HepG2 (cell line): Measurements from ENCODE around the gene BCAS3. TPM values are rescaled to one million over a fixed set of nuclear protein-coding genes. Genes with fewer than 3 reads are reported as not detected.

ENCODE experiments used
- ESRRA ChIP-seq: sonication (generic); formaldehyde crosslinking; IDR thresholded peaks from 2 replicates; pipeline ENCODE4 v1.5.1; 2020; ENCODE audit warnings: mild to moderate bottlenecking, low read depth, missing genetic modification reagents
- MED13 ChIP-seq: sonication (generic); formaldehyde crosslinking; IDR thresholded peaks from 2 replicates; pipeline ENCODE4 v1.5.0; 2020; ENCODE audit warnings: missing genetic modification reagents
- SMAD3 ChIP-seq: sonication (generic); formaldehyde crosslinking; IDR thresholded peaks from 2 replicates; pipeline ENCODE4 v1.4.0; 2020; ENCODE audit warnings: missing genetic modification reagents
- ZFP36 ChIP-seq: fragments of 150-350 bp; IDR thresholded peaks from 2 replicates; pipeline ENCODE4 v1.6.1; 2018; ENCODE audit warnings: borderline replicate concordance, low read length, low read depth; ENCODE audit not compliant: partially characterized antibody
- ZNF451 ChIP-seq: sonication (generic); formaldehyde crosslinking; IDR thresholded peaks from 2 replicates; pipeline ENCODE4 v1.5.0; 2020; ENCODE audit warnings: mild to moderate bottlenecking, missing genetic modification reagents
- ZNF484 ChIP-seq: sonication (generic); formaldehyde crosslinking; IDR thresholded peaks from 2 replicates; pipeline ENCODE4 v1.5.1; 2020; ENCODE audit warnings: mild to moderate bottlenecking, low read depth, missing genetic modification reagents, borderline replicate concordance
- ZNF709 ChIP-seq: sonication (generic); formaldehyde crosslinking; IDR thresholded peaks from 2 replicates; pipeline ENCODE4 v1.5.0; 2020; ENCODE audit warnings: mild to moderate bottlenecking, missing genetic modification reagents
- ZNF850 ChIP-seq: sonication (generic); formaldehyde crosslinking; conservative IDR thresholded peaks from 2 replicates; pipeline ENCODE4 v1.9.0; 2021; ENCODE audit warnings: mild to moderate bottlenecking, missing genetic modification reagents
- polyA plus RNA-seq, 8 experiments: library from polyadenylated mRNA; depleted of rRNA in 3 of 8; stranded (reverse) in 7 of 8; unstranded in 1 of 8; fragments of >200 nt; fragmentation: Illumina TruSeq in 4 of 8; extraction: Trizol in 4 of 8; gene quantifications; 2 replicates each; pipeline versions ENCODE4 v1.2.1 to v1.2.3, GENCODE V29; 2011 to 2016; ENCODE audit warnings: low read depth in 4 of 8, missing spikeins in 1 of 8, mixed read lengths in 1 of 8; ENCODE audit not compliant: insufficient read depth in 1 of 8
- total RNA-seq, 5 experiments: library from RNA; depleted of rRNA; stranded (reverse); fragments of >200 nt; fragmentation: Illumina TruSeq; extraction: Trizol; gene quantifications; 2 replicates each; pipeline ENCODE4 v1.2.3, GENCODE V29; 2016; ENCODE audit warnings: low read depth in 1 of 5
- TF ChIP-seq, protein P1 (sequence below): sonication (generic); formaldehyde crosslinking; IDR thresholded peaks from 2 replicates; pipeline ENCODE4 v1.8.0; 2022; ENCODE audit warnings: mild to moderate bottlenecking, missing genetic modification reagents
- TF ChIP-seq, protein P2 (sequence below): sonication (generic); formaldehyde crosslinking; IDR thresholded peaks from 2 replicates; pipeline ENCODE4 v1.8.1; 2022; ENCODE audit warnings: low read depth, mild to moderate bottlenecking, missing genetic modification reagents
- TF ChIP-seq, protein P3 (sequence below): sonication (generic); formaldehyde crosslinking; IDR thresholded peaks from 2 replicates; pipeline ENCODE4 v1.4.0; 2020; ENCODE audit warnings: mild to moderate bottlenecking, missing genetic modification reagents
- TF ChIP-seq, protein P4 (sequence below): sonication (generic); formaldehyde crosslinking; IDR thresholded peaks from 2 replicates; pipeline ENCODE4 v1.5.0; 2020; ENCODE audit warnings: mild to moderate bottlenecking, missing genetic modification reagents, borderline replicate concordance
- TF ChIP-seq, protein P5 (sequence below): sonication (generic); formaldehyde crosslinking; IDR thresholded peaks from 2 replicates; pipeline ENCODE4 v1.4.0; 2020; ENCODE audit warnings: missing genetic modification reagents, borderline replicate concordance

BCAS3 gene
- total and polyA plus RNA-seq, 2 of the 13 experiments (the other 11 are each of a cell fraction or from before 2014, with no cell fraction given): 10.7 to 11.2 TPM

DNA sequence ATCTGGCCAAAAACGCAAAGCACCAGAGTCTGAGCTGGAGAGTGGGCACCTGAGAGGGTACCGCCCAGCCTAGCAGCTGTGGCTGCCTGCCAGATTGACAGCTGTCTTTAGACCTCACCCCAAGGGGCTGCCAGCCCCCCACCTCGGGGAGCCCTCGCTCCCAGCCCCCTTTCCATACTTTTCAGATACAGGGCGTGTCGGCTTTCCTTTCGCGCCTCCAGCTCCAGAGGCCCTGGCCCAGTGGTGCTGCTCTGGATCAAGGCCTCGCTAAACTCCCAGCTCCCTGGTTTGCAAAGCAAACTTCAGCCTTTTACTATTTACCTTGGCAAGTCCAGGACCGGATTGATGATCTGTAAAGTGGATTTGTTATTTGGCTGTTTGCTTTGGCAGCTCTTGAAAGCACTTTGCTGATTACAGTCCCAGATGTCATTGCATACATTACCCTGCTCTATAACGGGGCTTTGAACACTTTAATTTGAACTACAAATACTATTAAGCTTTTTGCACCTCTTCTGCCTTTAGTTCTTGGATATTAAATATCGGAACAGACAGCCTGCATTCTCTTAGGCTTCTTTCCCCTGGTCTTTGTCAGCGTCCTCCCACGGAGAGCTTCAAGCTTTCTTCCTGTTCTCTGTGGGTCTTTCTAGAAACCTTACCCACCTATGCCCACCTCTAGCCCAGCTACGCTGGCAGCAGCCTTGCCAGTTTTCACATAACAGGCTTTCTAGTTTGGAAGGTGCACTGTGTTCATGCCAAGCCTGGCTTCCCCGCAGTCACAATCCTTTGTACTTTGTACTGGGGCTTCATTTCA, 658.4 kb downstream of the BCAS3 start (continued):
- TF ChIP-seq, protein P1, sequence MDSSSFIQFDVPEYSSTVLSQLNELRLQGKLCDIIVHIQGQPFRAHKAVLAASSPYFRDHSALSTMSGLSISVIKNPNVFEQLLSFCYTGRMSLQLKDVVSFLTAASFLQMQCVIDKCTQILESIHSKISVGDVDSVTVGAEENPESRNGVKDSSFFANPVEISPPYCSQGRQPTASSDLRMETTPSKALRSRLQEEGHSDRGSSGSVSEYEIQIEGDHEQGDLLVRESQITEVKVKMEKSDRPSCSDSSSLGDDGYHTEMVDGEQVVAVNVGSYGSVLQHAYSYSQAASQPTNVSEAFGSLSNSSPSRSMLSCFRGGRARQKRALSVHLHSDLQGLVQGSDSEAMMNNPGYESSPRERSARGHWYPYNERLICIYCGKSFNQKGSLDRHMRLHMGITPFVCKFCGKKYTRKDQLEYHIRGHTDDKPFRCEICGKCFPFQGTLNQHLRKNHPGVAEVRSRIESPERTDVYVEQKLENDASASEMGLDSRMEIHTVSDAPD (CRISPR knock-in tag): peak; percentile 98
- TF ChIP-seq, protein P2, sequence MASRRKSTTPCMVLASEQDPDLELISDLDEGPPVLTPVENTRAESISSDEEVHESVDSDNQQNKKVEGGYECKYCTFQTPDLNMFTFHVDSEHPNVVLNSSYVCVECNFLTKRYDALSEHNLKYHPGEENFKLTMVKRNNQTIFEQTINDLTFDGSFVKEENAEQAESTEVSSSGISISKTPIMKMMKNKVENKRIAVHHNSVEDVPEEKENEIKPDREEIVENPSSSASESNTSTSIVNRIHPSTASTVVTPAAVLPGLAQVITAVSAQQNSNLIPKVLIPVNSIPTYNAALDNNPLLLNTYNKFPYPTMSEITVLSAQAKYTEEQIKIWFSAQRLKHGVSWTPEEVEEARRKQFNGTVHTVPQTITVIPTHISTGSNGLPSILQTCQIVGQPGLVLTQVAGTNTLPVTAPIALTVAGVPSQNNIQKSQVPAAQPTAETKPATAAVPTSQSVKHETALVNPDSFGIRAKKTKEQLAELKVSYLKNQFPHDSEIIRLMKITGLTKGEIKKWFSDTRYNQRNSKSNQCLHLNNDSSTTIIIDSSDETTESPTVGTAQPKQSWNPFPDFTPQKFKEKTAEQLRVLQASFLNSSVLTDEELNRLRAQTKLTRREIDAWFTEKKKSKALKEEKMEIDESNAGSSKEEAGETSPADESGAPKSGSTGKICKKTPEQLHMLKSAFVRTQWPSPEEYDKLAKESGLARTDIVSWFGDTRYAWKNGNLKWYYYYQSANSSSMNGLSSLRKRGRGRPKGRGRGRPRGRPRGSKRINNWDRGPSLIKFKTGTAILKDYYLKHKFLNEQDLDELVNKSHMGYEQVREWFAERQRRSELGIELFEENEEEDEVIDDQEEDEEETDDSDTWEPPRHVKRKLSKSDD (CRISPR knock-in tag): peak; percentile 46; the same call in 1 of the 2 replicates
- TF ChIP-seq, protein P3, sequence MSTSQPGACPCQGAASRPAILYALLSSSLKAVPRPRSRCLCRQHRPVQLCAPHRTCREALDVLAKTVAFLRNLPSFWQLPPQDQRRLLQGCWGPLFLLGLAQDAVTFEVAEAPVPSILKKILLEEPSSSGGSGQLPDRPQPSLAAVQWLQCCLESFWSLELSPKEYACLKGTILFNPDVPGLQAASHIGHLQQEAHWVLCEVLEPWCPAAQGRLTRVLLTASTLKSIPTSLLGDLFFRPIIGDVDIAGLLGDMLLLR (CRISPR knock-in tag): no peak
- TF ChIP-seq, protein P4, sequence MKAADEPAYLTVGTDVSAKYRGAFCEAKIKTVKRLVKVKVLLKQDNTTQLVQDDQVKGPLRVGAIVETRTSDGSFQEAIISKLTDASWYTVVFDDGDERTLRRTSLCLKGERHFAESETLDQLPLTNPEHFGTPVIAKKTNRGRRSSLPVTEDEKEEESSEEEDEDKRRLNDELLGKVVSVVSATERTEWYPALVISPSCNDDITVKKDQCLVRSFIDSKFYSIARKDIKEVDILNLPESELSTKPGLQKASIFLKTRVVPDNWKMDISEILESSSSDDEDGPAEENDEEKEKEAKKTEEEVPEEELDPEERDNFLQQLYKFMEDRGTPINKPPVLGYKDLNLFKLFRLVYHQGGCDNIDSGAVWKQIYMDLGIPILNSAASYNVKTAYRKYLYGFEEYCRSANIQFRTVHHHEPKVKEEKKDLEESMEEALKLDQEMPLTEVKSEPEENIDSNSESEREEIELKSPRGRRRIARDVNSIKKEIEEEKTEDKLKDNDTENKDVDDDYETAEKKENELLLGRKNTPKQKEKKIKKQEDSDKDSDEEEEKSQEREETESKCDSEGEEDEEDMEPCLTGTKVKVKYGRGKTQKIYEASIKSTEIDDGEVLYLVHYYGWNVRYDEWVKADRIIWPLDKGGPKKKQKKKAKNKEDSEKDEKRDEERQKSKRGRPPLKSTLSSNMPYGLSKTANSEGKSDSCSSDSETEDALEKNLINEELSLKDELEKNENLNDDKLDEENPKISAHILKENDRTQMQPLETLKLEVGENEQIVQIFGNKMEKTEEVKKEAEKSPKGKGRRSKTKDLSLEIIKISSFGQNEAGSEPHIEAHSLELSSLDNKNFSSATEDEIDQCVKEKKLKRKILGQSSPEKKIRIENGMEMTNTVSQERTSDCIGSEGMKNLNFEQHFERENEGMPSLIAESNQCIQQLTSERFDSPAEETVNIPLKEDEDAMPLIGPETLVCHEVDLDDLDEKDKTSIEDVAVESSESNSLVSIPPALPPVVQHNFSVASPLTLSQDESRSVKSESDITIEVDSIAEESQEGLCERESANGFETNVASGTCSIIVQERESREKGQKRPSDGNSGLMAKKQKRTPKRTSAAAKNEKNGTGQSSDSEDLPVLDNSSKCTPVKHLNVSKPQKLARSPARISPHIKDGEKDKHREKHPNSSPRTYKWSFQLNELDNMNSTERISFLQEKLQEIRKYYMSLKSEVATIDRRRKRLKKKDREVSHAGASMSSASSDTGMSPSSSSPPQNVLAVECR (CRISPR knock-in tag): peak; percentile 21; the same call in 1 of the 2 replicates
- TF ChIP-seq ZNF850 (no peak), MED13 (peak; percentile 86; the same call in 1 of the 2 replicates), ZFP36 (peak; percentile 48), ZNF451 (no peak; the same call in 1 of the 2 replicates), ZNF709 (CRISPR knock-in tag) (no peak; the same call in 1 of the 2 replicates), ESRRA (CRISPR knock-in tag) (no peak; the same call in 1 of the 2 replicates), ZNF484 (CRISPR knock-in tag) (no peak), SMAD3 (CRISPR knock-in tag) (peak; percentile 92)
- TF ChIP-seq, protein P5, sequence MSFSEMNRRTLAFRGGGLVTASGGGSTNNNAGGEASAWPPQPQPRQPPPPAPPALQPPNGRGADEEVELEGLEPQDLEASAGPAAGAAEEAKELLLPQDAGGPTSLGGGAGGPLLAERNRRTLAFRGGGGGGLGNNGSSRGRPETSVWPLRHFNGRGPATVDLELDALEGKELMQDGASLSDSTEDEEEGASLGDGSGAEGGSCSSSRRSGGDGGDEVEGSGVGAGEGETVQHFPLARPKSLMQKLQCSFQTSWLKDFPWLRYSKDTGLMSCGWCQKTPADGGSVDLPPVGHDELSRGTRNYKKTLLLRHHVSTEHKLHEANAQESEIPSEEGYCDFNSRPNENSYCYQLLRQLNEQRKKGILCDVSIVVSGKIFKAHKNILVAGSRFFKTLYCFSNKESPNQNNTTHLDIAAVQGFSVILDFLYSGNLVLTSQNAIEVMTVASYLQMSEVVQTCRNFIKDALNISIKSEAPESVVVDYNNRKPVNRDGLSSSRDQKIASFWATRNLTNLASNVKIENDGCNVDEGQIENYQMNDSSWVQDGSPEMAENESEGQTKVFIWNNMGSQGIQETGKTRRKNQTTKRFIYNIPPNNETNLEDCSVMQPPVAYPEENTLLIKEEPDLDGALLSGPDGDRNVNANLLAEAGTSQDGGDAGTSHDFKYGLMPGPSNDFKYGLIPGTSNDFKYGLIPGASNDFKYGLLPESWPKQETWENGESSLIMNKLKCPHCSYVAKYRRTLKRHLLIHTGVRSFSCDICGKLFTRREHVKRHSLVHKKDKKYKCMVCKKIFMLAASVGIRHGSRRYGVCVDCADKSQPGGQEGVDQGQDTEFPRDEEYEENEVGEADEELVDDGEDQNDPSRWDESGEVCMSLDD (CRISPR knock-in tag): peak; percentile 47
